Activated T-cell treated with anti-CD3 and anti-CD28 coated beads for 48 hours (primary cell): Measurements from ENCODE around the gene ABHD17B.
A peak's percentile ranks its signal among the peaks of the same experiment; 100 is the strongest.
"Not testable (repeated sequence)": the region's sequence is repeated elsewhere in the genome, so short reads cannot be mapped to it uniquely, and the experiment has no call there.

ENCODE experiments used
- DNase-seq: peaks from one replicate; pipeline ENCODE4 v3.0.0-alpha.2; 2020; ENCODE audit warnings: low read depth

The ABHD17B gene

GRCh38 chr9:71911061-71911907 is at the start of gene ABHD17B, which contains the start of gene C9orf85:
TSS of gene ABHD17B (minus strand) at chr9:71911193. CDS start at chr9:71875080, 36,113 bp downstream.
TSS of gene C9orf85 (plus strand) at chr9:71911639. CDS start at chr9:71911735, 96 bp downstream.
- peak; percentile 95 for DNase-seq

- DNase-seq = no peak
These were observed 44.4 kb upstream of the ABHD17B start for GRCh38 chr9:71955300-71955915.

GRCh38 chr9:71954652-71955051 is 43.7 kb upstream of the ABHD17B start:
- DNase-seq = not testable (repeated sequence)

- no peak for DNase-seq
These were observed 33.9 kb upstream of the ABHD17B start for GRCh38 chr9:71944754-71945375.

GRCh38 chr9:71941998-71942567 is 31.1 kb upstream of the ABHD17B start:
- no peak for DNase-seq

GRCh38 chr9:71941060-71941568 is 30.1 kb upstream of the ABHD17B start:
- no peak for DNase-seq

- no peak for DNase-seq
These were observed 26.9 kb upstream of the ABHD17B start for GRCh38 chr9:71937898-71938297.

- no peak for DNase-seq
These were observed 26.2 kb upstream of the ABHD17B start for GRCh38 chr9:71937070-71937625.

- no peak for DNase-seq
These were observed 25.1 kb upstream of the ABHD17B start for GRCh38 chr9:71936066-71936465.

GRCh38 chr9:71931166-71931565 is 20.2 kb upstream of the ABHD17B start:
- DNase-seq = no peak

- DNase-seq = no peak
These were observed 18.9 kb upstream of the ABHD17B start for GRCh38 chr9:71929791-71930440.

- DNase-seq = no peak
These were observed 18.2 kb upstream of the ABHD17B start for GRCh38 chr9:71929223-71929622.

- no peak for DNase-seq
These were observed 17.8 kb upstream of the ABHD17B start for GRCh38 chr9:71928806-71929205.

GRCh38 chr9:71928376-71928775 is 17.4 kb upstream of the ABHD17B start:
- DNase-seq = no peak

- no peak for DNase-seq
These were observed 14.8 kb upstream of the ABHD17B start for GRCh38 chr9:71925834-71926233.

- DNase-seq = no peak
These were observed 13.6 kb upstream of the ABHD17B start for GRCh38 chr9:71924576-71924975.

- DNase-seq = no peak
These were observed 10.3 kb upstream of the ABHD17B start for GRCh38 chr9:71921190-71921814.

GRCh38 chr9:71920456-71921189 is 9.6 kb upstream of the ABHD17B start:
- no peak for DNase-seq

GRCh38 chr9:71918419-71918818 is 7.4 kb upstream of the ABHD17B start:
- DNase-seq = no peak

GRCh38 chr9:71916834-71917534 is 6.0 kb upstream of the ABHD17B start:
- DNase-seq = peak; percentile 9
